IMR-90 (cell line): Measurements from ENCODE around the gene SLC19A2.

Source experiments
- BHLHE40 ChIP-seq: fragments of 150-350 bp; IDR thresholded peaks from 2 replicates; pipeline ENCODE4 v1.6.1; 2016; ENCODE audit warnings: mild to moderate bottlenecking, low read depth, low read length
- CEBPB ChIP-seq: IDR thresholded peaks from 2 replicates; pipeline ENCODE4 v1.6.1; 2012; ENCODE audit warnings: low read depth, low read length, improper control_type of control experiment
- CTCF ChIP-seq: conservative IDR thresholded peaks from 2 replicates; pipeline ENCODE4 v1.5.1; 2012; ENCODE audit warnings: mild to moderate bottlenecking, low read depth, low read length, improper control_type of control experiment
- ELK1 ChIP-seq: fragments of 150-350 bp; IDR thresholded peaks from 2 replicates; pipeline ENCODE4 v1.6.1; 2016; ENCODE audit warnings: low read depth, mild to moderate bottlenecking, low read length, moderate library complexity, borderline replicate concordance
- MAFK ChIP-seq: IDR thresholded peaks from 2 replicates; pipeline ENCODE4 v1.6.1; 2012; ENCODE audit warnings: low read depth, low read length, improper control_type of control experiment
- NFE2L2 ChIP-seq: fragments of 150-350 bp; IDR thresholded peaks from 2 replicates; pipeline ENCODE4 v1.6.1; 2016; ENCODE audit warnings: low read depth, mild to moderate bottlenecking, low read length
- POLR2A ChIP-seq: IDR thresholded peaks from 2 replicates; pipeline ENCODE4 v1.6.1; 2012; ENCODE audit warnings: mild to moderate bottlenecking, low read depth, low read length
- RAD21 ChIP-seq: IDR thresholded peaks from 2 replicates; pipeline ENCODE4 v1.6.1; 2012; ENCODE audit warnings: low read length, improper control_type of control experiment

- no peak for TF ChIP-seq POLR2A
- TF ChIP-seq RAD21 = no peak
- TF ChIP-seq CTCF = no peak
- TF ChIP-seq ELK1 = no peak
- no peak for TF ChIP-seq CEBPB
- no peak for TF ChIP-seq BHLHE40
- no peak for TF ChIP-seq MAFK
- no peak for TF ChIP-seq NFE2L2
Measured at GRCh38 chr1:169508432-169509338, 22.9 kb upstream of the SLC19A2 start.
